Loucy (cell line): ENCODE data around the gene BRCA1.

Experiments
- H2AFZ ChIP-seq: fragments of 200-600 bp; sonication (generic); 2 replicates; pipeline ENCODE4 v1.6.0; 2016; ENCODE audit warnings: antibody characterized with exemption, mild to moderate bottlenecking, low read length, moderate library complexity
- H3F3A ChIP-seq: fragments of 200-600 bp; 2 replicates; pipeline ENCODE4 v1.6.0; 2016; ENCODE audit warnings: antibody characterized with exemption, low read depth, mild to moderate bottlenecking
- H3K27me3 ChIP-seq: fragments of 200-600 bp; sonication (generic); 2 replicates; pipeline ENCODE4 v1.6.1; 2014; ENCODE audit warnings: low read length, mild to moderate bottlenecking; ENCODE audit not compliant: insufficient read depth, poor library complexity, severe bottlenecking
- H3K36me3 ChIP-seq: fragments of 200-600 bp; sonication (generic); 2 replicates; pipeline ENCODE4 v1.6.1; 2016; ENCODE audit warnings: low read length; ENCODE audit not compliant: insufficient read depth
- H3K4me1 ChIP-seq: fragments of 200-600 bp; sonication (generic); 2 replicates; pipeline ENCODE4 v1.5.1; 2014; ENCODE audit warnings: low read length, mild to moderate bottlenecking; ENCODE audit not compliant: insufficient read depth, poor library complexity, severe bottlenecking
- H3K4me2 ChIP-seq: fragments of 200-600 bp; sonication (generic); 2 replicates; pipeline ENCODE4 v1.6.0; 2014; ENCODE audit warnings: antibody characterized with exemption, low read length, low read depth, mild to moderate bottlenecking; ENCODE audit not compliant: poor library complexity, severe bottlenecking
- H3K4me3 ChIP-seq: fragments of 200-600 bp; sonication (generic); 2 replicates; pipeline ENCODE4 v1.5.1; 2014; ENCODE audit warnings: low read length, mild to moderate bottlenecking, mixed read lengths; ENCODE audit not compliant: poor library complexity, severe bottlenecking
- H3K79me2 ChIP-seq: fragments of 200-600 bp; sonication (generic); 2 replicates; pipeline ENCODE4 v1.6.1; 2014; ENCODE audit warnings: low read length; ENCODE audit not compliant: insufficient read depth
- H3K9ac ChIP-seq: fragments of 200-600 bp; sonication (generic); 2 replicates; pipeline ENCODE4 v1.6.0; 2014; ENCODE audit warnings: mild to moderate bottlenecking, low read depth, low read length, moderate library complexity; ENCODE audit not compliant: poor library complexity, severe bottlenecking
- H3K9me2 ChIP-seq: fragments of 200-600 bp; sonication (generic); replicated peaks from 2 replicates; pipeline ENCODE4 v1.6.1; 2016; ENCODE audit warnings: low read depth, low read length, mixed read lengths
- H3K9me3 ChIP-seq: fragments of 200-600 bp; sonication (generic); 2 replicates; pipeline ENCODE4 v1.6.1; 2014; ENCODE audit warnings: mild to moderate bottlenecking, antibody characterized with exemption, low read length, low read depth; ENCODE audit not compliant: insufficient read depth
- H4K20me1 ChIP-seq: fragments of 200-600 bp; sonication (generic); 2 replicates; pipeline ENCODE4 v1.6.0; 2014; ENCODE audit warnings: antibody characterized with exemption, low read length, mild to moderate bottlenecking; ENCODE audit not compliant: insufficient read depth, poor library complexity, severe bottlenecking
- EZH2phosphoT487 ChIP-seq: fragments of 200-600 bp; IDR thresholded peaks from 2 replicates; pipeline ENCODE4 v1.6.1; 2018; ENCODE audit warnings: antibody characterized with exemption, mild to moderate bottlenecking, moderate library complexity, borderline replicate concordance
- TF ChIP-seq, protein P1 (sequence below): fragments of 200-600 bp; sonication (generic); conservative IDR thresholded peaks from 2 replicates; pipeline ENCODE4 v1.5.1; 2014; ENCODE audit warnings: mild to moderate bottlenecking, antibody characterized with exemption, low read length

BRCA1 gene

DNA sequence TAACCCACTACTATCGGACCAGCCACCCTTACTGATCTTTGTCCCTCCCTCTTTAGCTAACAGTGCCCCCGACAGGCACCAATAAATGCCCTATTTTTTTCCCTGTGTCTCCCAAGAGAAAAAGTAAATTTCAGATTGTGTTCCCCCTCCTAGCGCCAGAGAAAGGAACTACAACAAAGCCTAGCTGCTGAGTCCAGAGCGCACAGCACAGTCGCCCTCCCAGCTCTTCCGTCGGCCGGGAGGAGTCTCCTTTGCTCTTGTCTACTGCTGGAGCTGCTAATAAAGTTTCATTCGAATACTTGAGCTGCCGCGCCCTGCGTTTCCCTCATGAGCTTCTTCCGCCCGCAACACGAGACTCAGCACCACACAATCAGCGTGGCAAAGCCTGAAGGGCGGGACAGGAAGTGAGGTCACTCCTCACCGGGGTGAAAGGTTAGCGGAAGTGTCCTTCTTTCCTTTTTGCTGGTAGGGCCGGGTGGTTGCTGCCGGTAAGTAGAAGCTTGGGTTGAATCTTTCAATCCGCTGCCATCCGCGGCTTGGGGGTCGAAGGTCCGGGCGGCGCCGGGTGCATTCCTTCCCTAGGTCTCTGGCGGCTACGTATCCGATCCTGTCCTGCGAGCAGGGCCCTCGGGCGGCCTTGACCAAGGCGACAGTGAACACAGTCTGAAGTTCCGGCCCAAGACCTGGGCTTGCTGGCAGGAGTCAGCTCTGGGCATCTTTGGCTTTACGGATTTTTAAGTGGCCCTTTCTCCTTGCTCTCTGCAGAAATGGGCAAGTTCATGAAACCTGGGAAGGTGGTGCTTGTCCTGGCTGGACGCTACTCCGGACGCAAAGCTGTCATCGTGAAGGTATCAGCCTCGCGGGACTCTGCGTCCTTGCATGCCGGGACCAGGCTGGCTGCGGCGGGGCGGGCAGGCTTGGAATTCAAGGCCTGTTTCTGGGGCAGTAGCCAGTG lies 126.9 kb downstream of the BRCA1 start, which contains the start of gene RPL27:
RPL27 (plus strand) TSS at position 436 of the 955 bp plus-strand sequence; CDS start at position 768, 332 bp downstream.
- Histone ChIP-seq H3K9ac (peak within 1 kb of the TSS; percentile 100), H3K9me3 (no peaks in the 10 kb centered on the region), H4K20me1 (peaks cover 28% of the 10 kb centered on the region), H2AFZ (peak within 1 kb of the TSS; percentile 91), H3K4me1 (peaks cover 22% of the 10 kb centered on the region), H3K36me3 (peaks cover 20% of the 10 kb centered on the region; the same call in 1 of the 2 replicates), H3K9me2 (no peaks in the 10 kb centered on the region), H3K27me3 (peaks cover 10% of the 10 kb centered on the region), H3F3A (peaks cover 2% of the 10 kb centered on the region; the same call in 1 of the 2 replicates), H3K79me2 (peaks cover 35% of the 10 kb centered on the region), H3K4me2 (peak within 1 kb of the TSS; percentile 93), H3K4me3 (peak within 1 kb of the TSS; percentile 100)
- no peak for TF ChIP-seq EZH2phosphoT487
- TF ChIP-seq, protein P1, sequence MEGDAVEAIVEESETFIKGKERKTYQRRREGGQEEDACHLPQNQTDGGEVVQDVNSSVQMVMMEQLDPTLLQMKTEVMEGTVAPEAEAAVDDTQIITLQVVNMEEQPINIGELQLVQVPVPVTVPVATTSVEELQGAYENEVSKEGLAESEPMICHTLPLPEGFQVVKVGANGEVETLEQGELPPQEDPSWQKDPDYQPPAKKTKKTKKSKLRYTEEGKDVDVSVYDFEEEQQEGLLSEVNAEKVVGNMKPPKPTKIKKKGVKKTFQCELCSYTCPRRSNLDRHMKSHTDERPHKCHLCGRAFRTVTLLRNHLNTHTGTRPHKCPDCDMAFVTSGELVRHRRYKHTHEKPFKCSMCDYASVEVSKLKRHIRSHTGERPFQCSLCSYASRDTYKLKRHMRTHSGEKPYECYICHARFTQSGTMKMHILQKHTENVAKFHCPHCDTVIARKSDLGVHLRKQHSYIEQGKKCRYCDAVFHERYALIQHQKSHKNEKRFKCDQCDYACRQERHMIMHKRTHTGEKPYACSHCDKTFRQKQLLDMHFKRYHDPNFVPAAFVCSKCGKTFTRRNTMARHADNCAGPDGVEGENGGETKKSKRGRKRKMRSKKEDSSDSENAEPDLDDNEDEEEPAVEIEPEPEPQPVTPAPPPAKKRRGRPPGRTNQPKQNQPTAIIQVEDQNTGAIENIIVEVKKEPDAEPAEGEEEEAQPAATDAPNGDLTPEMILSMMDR, result peak; percentile 84

DNA sequence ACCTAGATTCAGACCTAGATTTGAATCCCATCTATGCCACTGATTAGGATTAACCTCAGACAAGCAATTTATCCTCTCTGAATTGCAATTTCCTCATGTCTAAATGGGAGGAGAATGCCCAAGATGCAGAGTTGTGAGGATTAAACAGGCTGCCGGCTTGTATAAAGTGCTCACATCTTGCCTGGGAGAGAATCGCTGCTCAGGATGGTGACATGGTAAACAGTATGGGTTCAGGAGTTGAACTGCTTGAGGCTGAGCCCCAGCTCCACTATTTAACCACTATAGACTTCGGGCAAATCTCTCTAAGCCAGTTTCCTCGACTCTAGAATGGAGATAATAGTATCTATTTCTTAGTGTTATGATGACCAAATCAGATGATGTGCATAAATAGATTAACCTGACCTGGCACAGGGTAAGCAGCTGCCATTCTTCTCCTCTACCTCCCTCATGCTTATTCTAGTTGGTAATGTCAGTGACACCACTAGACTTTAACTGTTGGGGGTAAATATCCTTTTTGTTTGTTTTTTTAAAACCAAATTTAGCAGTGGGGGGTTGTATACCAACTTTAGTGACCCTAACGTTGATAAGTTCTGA lies 127.7 kb downstream of the BRCA1 start:
- Histone ChIP-seq H3K36me3 (peaks cover 24% of the 10 kb centered on the region; the same call in 1 of the 2 replicates), H3K79me2 (peaks cover 35% of the 10 kb centered on the region), H3K27me3 (peaks cover 10% of the 10 kb centered on the region), H4K20me1 (peaks cover 28% of the 10 kb centered on the region), H3K4me3 (peak overlapping the region; percentile 72), H3K9me3 (no peaks in the 10 kb centered on the region), H3K4me1 (peaks cover 22% of the 10 kb centered on the region), H2AFZ (peak overlapping the region; percentile 91), H3K4me2 (peak overlapping the region; percentile 83), H3F3A (peaks cover 2% of the 10 kb centered on the region; the same call in 1 of the 2 replicates), H3K9ac (peak overlapping the region; percentile 70), H3K9me2 (no peaks in the 10 kb centered on the region)
- TF ChIP-seq, protein P1, result no peak
